HG02642 (cell line): Measurements from ENCODE around the gene RAD50.
"Not testable (repeated sequence)": the region's sequence is repeated elsewhere in the genome, so short reads cannot be mapped to it uniquely, and the experiment has no call there.

Experiments used
- ATAC-seq: cut with Tn5 transposase; IDR thresholded peaks from one replicate; pipeline ENCODE4 v1.9.1; 2021; ENCODE audit warnings: mild to moderate bottlenecking; ENCODE audit not compliant: unreplicated experiment, poor library complexity

RAD50 gene

DNA sequence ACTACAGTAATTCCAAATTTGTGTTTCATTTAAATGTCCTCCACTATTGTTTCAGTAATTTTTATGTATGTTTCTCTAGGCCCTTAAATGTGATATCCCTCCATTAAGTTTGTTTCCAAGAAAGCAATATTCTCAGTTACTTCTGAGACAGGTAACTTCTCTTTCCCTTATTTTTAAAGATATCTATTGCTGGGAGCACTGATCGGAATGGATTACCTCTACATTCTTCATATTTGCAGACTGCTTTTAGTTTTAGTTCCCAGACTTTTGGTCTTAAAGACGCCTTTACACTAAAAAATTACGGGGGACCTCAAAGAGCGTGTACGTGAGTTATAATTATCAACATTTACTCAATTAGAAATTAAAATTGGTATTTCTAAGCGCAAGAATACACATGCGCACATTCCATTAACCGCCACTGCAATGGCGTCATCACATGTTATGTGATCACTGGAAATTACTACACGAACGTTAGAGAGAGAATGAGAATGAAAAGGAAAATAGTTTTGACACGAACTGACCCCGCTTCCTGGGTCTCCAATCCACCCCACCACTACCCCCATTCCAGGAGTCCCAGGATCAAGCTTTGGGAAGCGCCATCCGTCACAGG is 519 bp upstream of the RAD50 start:
- ATAC-seq: no peak

DNA sequence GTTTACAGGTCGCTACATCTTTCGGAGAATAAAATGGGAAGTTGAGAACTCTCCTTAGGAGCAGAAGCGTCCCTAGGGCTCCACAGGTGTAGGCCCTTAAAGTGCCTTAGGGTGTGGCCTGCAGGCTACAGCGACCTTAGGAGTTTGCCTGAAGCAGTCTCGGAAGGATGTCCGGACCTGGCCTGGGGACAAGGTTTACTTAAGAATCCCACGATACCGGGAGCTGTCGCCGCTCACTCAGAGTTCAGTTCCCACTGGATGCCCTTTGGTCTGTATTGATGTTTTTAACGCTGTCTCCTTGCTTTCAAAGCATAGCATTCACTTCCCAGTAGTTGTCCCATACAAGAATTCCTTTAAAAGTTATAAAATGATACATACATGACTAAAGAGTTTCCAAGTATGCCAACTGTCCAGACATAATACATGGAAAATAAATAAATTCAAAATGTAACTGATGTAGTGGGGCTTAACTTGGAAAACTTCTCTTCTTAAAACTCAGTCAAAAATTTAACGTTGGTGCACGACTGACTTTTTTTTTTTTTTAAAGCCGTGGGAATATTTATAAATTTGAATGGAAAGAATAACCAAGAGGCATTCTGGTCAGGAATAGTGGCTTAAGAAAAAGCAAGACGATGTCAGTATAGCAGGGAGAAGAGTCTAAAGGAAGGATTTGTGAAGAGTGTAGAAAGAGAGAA is 848 bp downstream of the RAD50 start:
- peak; percentile 42 for ATAC-seq

- ATAC-seq: no peak
Measured at GRCh38 chr5:132559383-132560060, 2.7 kb downstream of the RAD50 start.

- ATAC-seq: no peak
Measured at GRCh38 chr5:132561601-132562000, 4.8 kb downstream of the RAD50 start.

GRCh38 chr5:132564555-132564954 is 7.8 kb downstream of the RAD50 start:
- ATAC-seq: not testable (repeated sequence)

- no peak for ATAC-seq
Measured at GRCh38 chr5:132566657-132567056, 9.9 kb downstream of the RAD50 start.

- no peak for ATAC-seq
Measured at GRCh38 chr5:132576123-132576522, 19.3 kb downstream of the RAD50 start.

DNA sequence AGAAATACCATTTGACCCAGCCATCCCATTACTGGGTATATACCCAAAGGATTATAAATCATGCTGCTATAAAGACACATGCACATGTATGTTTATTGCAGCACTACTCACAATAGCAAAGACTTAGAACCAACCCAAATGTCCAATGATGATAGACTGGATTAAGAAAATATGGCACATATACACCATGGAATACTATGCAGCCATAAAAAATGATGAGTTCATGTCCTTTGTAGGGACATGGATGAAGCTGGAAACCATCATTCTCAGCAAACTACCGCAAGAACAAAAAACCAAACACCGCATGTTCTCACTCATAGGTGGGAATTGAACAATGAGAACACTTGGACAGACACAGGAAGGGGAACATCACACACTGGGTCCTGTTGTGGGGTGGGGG is 27.8 kb downstream of the RAD50 start:
- not testable (repeated sequence) for ATAC-seq

DNA sequence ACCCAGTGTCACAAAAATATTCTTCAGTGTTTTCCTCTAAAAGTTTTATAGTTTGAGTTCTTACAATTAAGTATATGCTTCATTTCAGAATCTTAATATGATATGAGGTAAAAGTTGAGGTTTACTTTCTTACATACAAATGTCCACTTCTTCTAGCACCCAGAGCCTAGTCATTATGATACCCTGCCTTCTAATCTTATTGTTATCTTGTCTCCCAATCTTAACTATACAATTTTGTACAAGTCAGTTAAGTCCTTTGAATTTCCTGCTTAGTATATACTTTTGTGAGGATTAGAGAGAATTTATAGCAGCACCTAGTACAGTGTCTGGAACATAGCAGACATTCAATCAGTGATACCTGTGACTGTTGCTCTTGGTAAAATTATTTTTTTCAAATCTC is 29.3 kb downstream of the RAD50 start:
- no peak for ATAC-seq

- no peak for ATAC-seq
Measured at GRCh38 chr5:132589467-132589866, 32.7 kb downstream of the RAD50 start.

GRCh38 chr5:132591145-132591544 is 34.4 kb downstream of the RAD50 start:
- ATAC-seq: no peak

- ATAC-seq: no peak
Measured at GRCh38 chr5:132592521-132592920, 35.7 kb downstream of the RAD50 start.

DNA sequence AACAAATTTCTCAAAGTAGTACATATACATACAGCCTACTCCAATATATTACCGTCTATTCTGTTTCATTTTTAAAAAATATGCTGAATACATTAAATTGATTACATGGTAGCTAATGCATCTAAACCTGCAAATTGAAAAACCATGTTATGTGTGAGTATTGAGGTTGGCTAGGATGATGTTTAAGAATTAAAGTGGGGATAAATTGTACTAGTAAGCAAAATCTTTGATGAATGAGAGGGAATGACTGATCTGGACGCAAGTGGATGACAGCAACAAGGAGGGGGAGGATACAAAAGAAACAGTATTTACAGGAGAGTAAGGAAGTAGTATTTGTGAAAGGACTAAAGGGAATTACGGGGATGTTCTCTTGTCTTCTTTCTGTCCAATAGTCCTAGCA is 37.4 kb downstream of the RAD50 start:
- no peak for ATAC-seq

DNA sequence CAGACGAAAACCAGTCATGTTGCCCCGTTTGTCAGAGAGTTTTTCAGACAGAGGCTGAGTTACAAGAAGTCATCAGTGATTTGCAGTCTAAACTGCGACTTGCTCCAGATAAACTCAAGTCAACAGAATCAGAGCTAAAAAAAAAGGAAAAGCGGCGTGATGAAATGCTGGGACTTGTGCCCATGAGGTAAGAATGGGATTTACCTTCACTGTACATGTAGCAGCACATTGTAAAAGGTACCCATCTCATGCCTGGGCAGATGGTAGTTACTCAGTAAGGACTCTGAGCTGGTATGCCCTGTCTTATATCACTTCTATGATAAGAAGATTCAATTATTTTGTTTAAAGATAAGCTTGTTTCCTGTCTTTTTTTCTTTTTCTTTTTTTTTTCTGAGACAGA is 38.8 kb downstream of the RAD50 start:
- no peak for ATAC-seq

GRCh38 chr5:132601071-132601728 is 44.4 kb downstream of the RAD50 start:
- no peak for ATAC-seq

DNA sequence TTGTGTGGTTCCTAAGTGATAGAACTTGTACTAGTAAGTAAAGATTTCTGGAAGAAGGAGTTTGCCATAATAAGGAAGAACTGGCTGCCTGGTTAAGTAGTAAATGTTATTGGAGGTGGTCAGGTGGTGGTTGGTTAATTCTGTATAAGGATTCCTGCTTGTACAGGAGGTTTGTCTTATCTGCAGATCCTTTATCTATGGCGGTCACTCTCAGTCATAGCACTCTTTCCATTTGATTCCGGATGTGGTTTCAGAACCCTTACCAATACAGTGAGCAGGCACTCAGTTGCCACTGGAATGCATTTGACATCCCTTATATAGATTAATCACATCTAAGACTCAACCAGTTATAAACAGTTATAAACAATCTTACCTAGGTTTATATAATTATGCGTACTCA is 50.3 kb downstream of the RAD50 start:
- no peak for ATAC-seq

DNA sequence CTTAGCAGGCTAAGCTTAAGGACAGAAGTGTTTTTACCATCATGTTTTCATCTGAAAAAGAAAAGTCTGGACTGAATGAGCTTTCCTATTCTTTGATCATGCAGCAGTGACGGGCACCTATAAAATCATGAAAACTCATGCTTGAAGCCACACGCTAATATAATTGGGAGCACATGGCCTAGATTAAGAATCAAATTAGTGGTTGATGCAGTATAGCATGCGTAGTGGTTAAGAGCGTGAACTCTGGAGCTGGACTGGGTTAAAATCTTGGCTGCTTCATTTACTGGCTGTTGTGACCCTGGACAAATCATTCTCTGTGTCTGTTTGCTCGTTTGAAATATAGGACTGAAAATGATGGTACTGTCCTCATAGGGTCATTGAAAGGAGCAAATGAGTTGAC is 51.3 kb downstream of the RAD50 start:
- ATAC-seq: no peak

DNA sequence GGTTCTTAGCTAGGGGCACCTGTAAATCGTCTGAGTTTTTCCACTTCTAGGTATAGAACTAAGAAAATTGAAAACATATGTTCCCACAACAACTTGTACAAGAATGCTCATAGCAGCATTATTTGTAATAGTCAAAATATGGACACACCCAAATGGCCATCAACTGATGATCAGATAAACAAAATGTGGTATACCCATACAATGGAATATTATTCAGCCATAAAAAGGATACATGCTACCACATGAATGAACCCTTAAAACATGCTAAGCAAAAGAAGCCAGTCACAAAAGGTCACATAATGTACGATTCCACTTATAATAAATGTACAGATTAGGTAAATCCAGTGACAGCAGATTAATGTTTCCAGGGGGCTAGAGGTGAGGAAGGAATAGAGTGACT is 55.2 kb downstream of the RAD50 start:
- ATAC-seq: no peak

GRCh38 chr5:132612846-132613245 is 56.1 kb downstream of the RAD50 start:
- ATAC-seq: no peak

DNA sequence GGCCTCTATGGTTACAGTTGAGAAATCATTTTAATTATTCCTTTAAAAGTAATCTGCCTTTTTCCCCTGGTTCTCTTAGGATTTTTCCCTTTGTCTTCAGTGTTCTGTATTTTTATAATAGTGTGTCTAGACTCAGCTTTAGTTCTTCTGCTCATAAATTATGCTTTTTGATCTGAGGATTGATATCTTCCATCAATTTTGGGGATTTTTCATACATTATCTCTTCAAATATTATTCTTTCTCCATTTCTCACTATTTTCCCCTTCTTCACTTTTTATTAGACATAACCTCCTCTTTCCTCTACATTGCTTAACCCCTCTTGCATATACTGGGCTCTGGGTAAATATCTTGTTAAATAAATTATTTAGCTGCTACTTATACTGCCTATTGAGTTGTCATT is 64.9 kb downstream of the RAD50 start:
- ATAC-seq: no peak

GRCh38 chr5:132622608-132623007 is 65.8 kb downstream of the RAD50 start:
- no peak for ATAC-seq
